ENCODE results near the gene PIP4P1.

Gene PIP4P1

GRCh38 chr14:20416223-20416622 lies 45.0 kb downstream of the PIP4P1 start:
- TF ChIP-seq ZNF274 (IDR thresholded peaks at IDR 0.05; ENCODE audit: low read depth, low read length): no peak
- peak overlapping the region; percentile 7; the same call in 1 of the 2 replicates for H3K4me3 ChIP-seq (ENCODE audit: low read length)

- H3K4me3 ChIP-seq (ENCODE audit: low read length): peak overlapping the region; percentile 7; the same call in 1 of the 2 replicates
- no peak for TF ChIP-seq ZNF274 (IDR thresholded peaks at IDR 0.05; ENCODE audit: low read depth, low read length)
Measured at GRCh38 chr14:20415782-20416206, 45.4 kb downstream of the PIP4P1 start.

GRCh38 chr14:20413744-20414082 lies 47.5 kb downstream of the PIP4P1 start:
- TF ChIP-seq ZNF274 (IDR thresholded peaks at IDR 0.05; ENCODE audit: low read depth, low read length): no peak
- H3K4me3 ChIP-seq (ENCODE audit: low read length): peak overlapping the region; percentile 73

GRCh38 chr14:20412876-20413743 lies 48.1 kb downstream of the PIP4P1 start, which contains the start of gene TEP1:
Gene TEP1, minus strand, starts transcription at chr14:20413501. Its CDS starts 5,062 bp downstream, at chr14:20408439.
- H3K4me3 ChIP-seq (ENCODE audit: low read length): peak within 1 kb of the TSS; percentile 73
- no peak for TF ChIP-seq ZNF274 (IDR thresholded peaks at IDR 0.05; ENCODE audit: low read depth, low read length)

GRCh38 chr14:20412411-20412810 lies 48.8 kb downstream of the PIP4P1 start:
- no peak for TF ChIP-seq ZNF274 (IDR thresholded peaks at IDR 0.05; ENCODE audit: low read depth, low read length)
- H3K4me3 ChIP-seq (ENCODE audit: low read length): peak overlapping the region; percentile 73

- H3K4me3 ChIP-seq (ENCODE audit: low read length): no peak overlapping the region
- TF ChIP-seq ZNF274 (IDR thresholded peaks at IDR 0.05; ENCODE audit: low read depth, low read length): no peak
Measured at GRCh38 chr14:20409226-20409625, 52.0 kb downstream of the PIP4P1 start.

All from GM08714 (cell line).